ENCODE measurements around the gene RPS14. TPM values are rescaled to one million over a fixed set of nuclear protein-coding genes. Genes with fewer than 3 reads are reported as not detected.

The RPS14 gene
- total RNA-seq, 1 donor from 2014 or later: 3,639 TPM

GRCh38 chr5:150438873-150439546 lies 10.5 kb downstream of the RPS14 start:
- TF ChIP-seq EZH2 (IDR thresholded peaks at IDR 0.05) (no peak), EZH2phosphoT487 (IDR thresholded peaks at IDR 0.05) (no peak), CTCF (IDR thresholded peaks at IDR 0.05) (peak; percentile 72)
- no peaks in the 10 kb centered on the region for H3K27me3 ChIP-seq
- H3K9ac ChIP-seq: no peak overlapping the region
- no peaks in the 10 kb centered on the region for H3K36me3 ChIP-seq
- Mint-ChIP-seq H3K36me3 (peaks cover 8% of the 10 kb centered on the region), H3K4me3 (no peak overlapping the region), H3K27me3 (ENCODE audit: insufficient read depth, low read depth) (peaks cover 9% of the 10 kb centered on the region), H3K4me1 (peaks cover 8% of the 10 kb centered on the region), H3K9me3 (no peaks in the 10 kb centered on the region), H3K27ac (no peak overlapping the region)
- H3K9me3 ChIP-seq (ENCODE audit: low read depth): no peaks in the 10 kb centered on the region
- peak; percentile 79 for DNase-seq (ENCODE audit: low spot score)
- no peaks in the 10 kb centered on the region for H3K79me2 ChIP-seq (ENCODE audit: low read depth)
- H4K20me1 ChIP-seq (ENCODE audit: low read depth): peaks cover 22% of the 10 kb centered on the region
- H3K4me3 ChIP-seq: no peak overlapping the region
- no peak overlapping the region for H2AFZ ChIP-seq (replicated peaks)
- H3K4me1 ChIP-seq: no peaks in the 10 kb centered on the region
- peaks cover 39% of the 10 kb centered on the region for H3F3A ChIP-seq (ENCODE audit: low read depth)
- H3K27ac ChIP-seq: no peak overlapping the region
- H3K4me2 ChIP-seq: no peak overlapping the region

GRCh38 chr5:150436141-150436680 lies 13.3 kb downstream of the RPS14 start:
- no peaks in the 10 kb centered on the region for H3K4me1 ChIP-seq
- H2AFZ ChIP-seq (replicated peaks): no peak overlapping the region
- H3K79me2 ChIP-seq (ENCODE audit: low read depth): no peaks in the 10 kb centered on the region
- H3K4me3 ChIP-seq: no peak overlapping the region
- H4K20me1 ChIP-seq (ENCODE audit: low read depth): peaks cover 3% of the 10 kb centered on the region
- Mint-ChIP-seq H3K9me3 (no peaks in the 10 kb centered on the region), H3K4me1 (peaks cover 12% of the 10 kb centered on the region), H3K27me3 (ENCODE audit: insufficient read depth, low read depth) (peaks cover 12% of the 10 kb centered on the region), H3K36me3 (no peaks in the 10 kb centered on the region), H3K4me3 (no peak overlapping the region), H3K27ac (no peak overlapping the region)
- peak; percentile 95 for DNase-seq (ENCODE audit: low spot score)
- H3F3A ChIP-seq (ENCODE audit: low read depth): peaks cover 23% of the 10 kb centered on the region
- no peaks in the 10 kb centered on the region for H3K9me3 ChIP-seq (ENCODE audit: low read depth)
- no peak overlapping the region for H3K9ac ChIP-seq
- no peaks in the 10 kb centered on the region for H3K36me3 ChIP-seq
- H3K4me2 ChIP-seq: no peak overlapping the region
- peak; percentile 91 for TF ChIP-seq CTCF (IDR thresholded peaks at IDR 0.05)
- TF ChIP-seq EZH2 (IDR thresholded peaks at IDR 0.05): no peak
- no peak overlapping the region for H3K27ac ChIP-seq
- H3K27me3 ChIP-seq: no peaks in the 10 kb centered on the region

- Mint-ChIP-seq H3K4me3 (no peak overlapping the region), H3K27ac (no peak overlapping the region), H3K4me1 (peaks cover 21% of the 10 kb centered on the region), H3K36me3 (no peaks in the 10 kb centered on the region), H3K9me3 (no peaks in the 10 kb centered on the region), H3K27me3 (ENCODE audit: insufficient read depth, low read depth) (peaks cover 16% of the 10 kb centered on the region)
- TF ChIP-seq EZH2 (IDR thresholded peaks at IDR 0.05): no peak
- no peak for TF ChIP-seq EZH2phosphoT487 (IDR thresholded peaks at IDR 0.05)
- no peak overlapping the region for H3K4me2 ChIP-seq
- H3K79me2 ChIP-seq (ENCODE audit: low read depth): no peaks in the 10 kb centered on the region
- no peak overlapping the region for H3K9ac ChIP-seq
- H3K4me3 ChIP-seq: no peak overlapping the region
- H3K27ac ChIP-seq: no peak overlapping the region
- H3K27me3 ChIP-seq: no peaks in the 10 kb centered on the region
- H3K36me3 ChIP-seq: no peaks in the 10 kb centered on the region
- H3K9me3 ChIP-seq (ENCODE audit: low read depth): no peaks in the 10 kb centered on the region
- no peaks in the 10 kb centered on the region for H4K20me1 ChIP-seq (ENCODE audit: low read depth)
- peaks cover 13% of the 10 kb centered on the region for H3F3A ChIP-seq (ENCODE audit: low read depth)
- DNase-seq (ENCODE audit: low spot score): no peak
- no peaks in the 10 kb centered on the region for H3K4me1 ChIP-seq
- no peak overlapping the region for H2AFZ ChIP-seq (replicated peaks)
Observed at GRCh38 chr5:150434464-150434863, 15.1 kb downstream of the RPS14 start.

GRCh38 chr5:150431574-150431973 lies 18.0 kb downstream of the RPS14 start:
- DNase-seq (ENCODE audit: low spot score): peak; percentile 40
- Mint-ChIP-seq H3K4me1 (peaks cover 34% of the 10 kb centered on the region), H3K4me3 (no peak overlapping the region), H3K27ac (no peak overlapping the region), H3K27me3 (ENCODE audit: insufficient read depth, low read depth) (peaks cover 21% of the 10 kb centered on the region), H3K36me3 (no peaks in the 10 kb centered on the region), H3K9me3 (no peaks in the 10 kb centered on the region)
- H3K79me2 ChIP-seq (ENCODE audit: low read depth): no peaks in the 10 kb centered on the region
- peak overlapping the region; percentile 19 for H2AFZ ChIP-seq (replicated peaks)
- H3K4me2 ChIP-seq: no peak overlapping the region
- no peaks in the 10 kb centered on the region for H3K36me3 ChIP-seq
- H3K4me3 ChIP-seq: no peak overlapping the region
- H3K27ac ChIP-seq: no peak overlapping the region
- no peaks in the 10 kb centered on the region for H4K20me1 ChIP-seq (ENCODE audit: low read depth)
- no peaks in the 10 kb centered on the region for H3K9me3 ChIP-seq (ENCODE audit: low read depth)
- H3K27me3 ChIP-seq: no peaks in the 10 kb centered on the region
- TF ChIP-seq EZH2 (IDR thresholded peaks at IDR 0.05): no peak
- TF ChIP-seq EZH2phosphoT487 (IDR thresholded peaks at IDR 0.05): no peak
- TF ChIP-seq CTCF (IDR thresholded peaks at IDR 0.05): no peak
- H3K9ac ChIP-seq: no peak overlapping the region
- H3F3A ChIP-seq (ENCODE audit: low read depth): peaks cover 10% of the 10 kb centered on the region
- H3K4me1 ChIP-seq: no peaks in the 10 kb centered on the region
